HCT116 (cell line): ENCODE measurements around the gene TSC1.

Source experiments
- CTCF ChIP-seq, 3 experiments: fragments of 200-600 bp in 1 of 3; sonication (generic) in 1 of 3; IDR thresholded peaks in 2 of 3; conservative IDR thresholded peaks in 1 of 3; 2 replicates each; pipeline ENCODE4 v1.5.1; 2012 to 2017; ENCODE audit warnings: low read depth in 2 of 3, low read length in 2 of 3, antibody characterized with exemption in 1 of 3, borderline replicate concordance in 1 of 3, control low read depth in 1 of 3, mild to moderate bottlenecking in 1 of 3, mixed read lengths in 1 of 3, mixed run types in 1 of 3, moderate library complexity in 1 of 3; ENCODE audit not compliant: insufficient read depth in 1 of 3
- EZH2phosphoT487 ChIP-seq: fragments of 200-600 bp; IDR thresholded peaks from 2 replicates; pipeline ENCODE4 v1.6.1; 2018; ENCODE audit warnings: antibody characterized with exemption, borderline replicate concordance

- TF ChIP-seq EZH2phosphoT487 (no peak), CTCF (IDR thresholded peaks at IDR 0.05 in 2 of 3, conservative IDR thresholded peaks at IDR 0.05 in 1 of 3; ENCODE audit: borderline replicate concordance in 1 of 3, insufficient read depth in 1 of 3, low read depth in 2 of 3, low read length in 2 of 3) (no peak)
Observed at GRCh38 chr9:132978451-132979131, 34.2 kb upstream of the TSC1 start, which contains the start of gene GFI1B.
